ENCODE data around the gene ANKRD12.
"Not testable (repeated sequence)": the region's sequence is repeated elsewhere in the genome, so short reads cannot be mapped to it uniquely, and the experiment has no call there.

- TF ChIP-seq, protein P1, sequence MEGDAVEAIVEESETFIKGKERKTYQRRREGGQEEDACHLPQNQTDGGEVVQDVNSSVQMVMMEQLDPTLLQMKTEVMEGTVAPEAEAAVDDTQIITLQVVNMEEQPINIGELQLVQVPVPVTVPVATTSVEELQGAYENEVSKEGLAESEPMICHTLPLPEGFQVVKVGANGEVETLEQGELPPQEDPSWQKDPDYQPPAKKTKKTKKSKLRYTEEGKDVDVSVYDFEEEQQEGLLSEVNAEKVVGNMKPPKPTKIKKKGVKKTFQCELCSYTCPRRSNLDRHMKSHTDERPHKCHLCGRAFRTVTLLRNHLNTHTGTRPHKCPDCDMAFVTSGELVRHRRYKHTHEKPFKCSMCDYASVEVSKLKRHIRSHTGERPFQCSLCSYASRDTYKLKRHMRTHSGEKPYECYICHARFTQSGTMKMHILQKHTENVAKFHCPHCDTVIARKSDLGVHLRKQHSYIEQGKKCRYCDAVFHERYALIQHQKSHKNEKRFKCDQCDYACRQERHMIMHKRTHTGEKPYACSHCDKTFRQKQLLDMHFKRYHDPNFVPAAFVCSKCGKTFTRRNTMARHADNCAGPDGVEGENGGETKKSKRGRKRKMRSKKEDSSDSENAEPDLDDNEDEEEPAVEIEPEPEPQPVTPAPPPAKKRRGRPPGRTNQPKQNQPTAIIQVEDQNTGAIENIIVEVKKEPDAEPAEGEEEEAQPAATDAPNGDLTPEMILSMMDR (conservative IDR thresholded peaks at IDR 0.05 in 1 of 2, IDR thresholded peaks at IDR 0.05 in 1 of 2; ENCODE audit: low read depth in 1 of 2, low read length in 2 of 2), result not testable (repeated sequence)
- not testable (repeated sequence) for TF ChIP-seq EZH2 (IDR thresholded peaks at IDR 0.05; ENCODE audit: low read length, missing control alignments)
These were observed 35.3 kb downstream of the ANKRD12 start for GRCh38 chr18:9171919-9172318.
